PC-3 (cell line): ENCODE measurements around the gene OGDH. TPM values are rescaled to one million over a fixed set of nuclear protein-coding genes. Genes with fewer than 3 reads are reported as not detected.

Experiments used
- ATAC-seq: fragments of 200-7000 bp; cut with Tn5 transposase; 2 replicates; pipeline ENCODE4 v1.9.1; 2020; ENCODE audit warnings: mild to moderate bottlenecking, moderate library complexity
- BruUV-seq: library from RNA; stranded (reverse); fragments of 400-500 nt; replicated peaks from 2 replicates; lab custom pipeline; 2021; lab: Mats Ljungman, UMichigan
- CTCF ChIA-PET: fragments of 300-600 bp; sonication (Branson Sonifier 250); formaldehyde crosslinking; loops from one replicate; lab custom pipeline; 2022; ENCODE audit warnings: antibody characterized with exemption; lab: Charles Lee
- POLR2A ChIA-PET: fragments of 300-600 bp; sonication (Branson Sonifier 250); formaldehyde crosslinking; loops from one replicate; lab custom pipeline; 2022; ENCODE audit warnings: antibody characterized with exemption; ENCODE audit not compliant: unreplicated experiment; lab: Charles Lee
- DNase-seq: peaks from one replicate; pipeline ENCODE4 v3.0.0-alpha.2; 2015
- H2AFZ ChIP-seq: fragments of 300-600 bp; sonication (generic); 2 replicates; pipeline ENCODE4 v1.6.0; 2016; ENCODE audit warnings: antibody characterized with exemption, low read length
- H3F3A ChIP-seq: fragments of 300-600 bp; sonication (generic); one replicate; pipeline ENCODE4 v1.6.0; 2017; ENCODE audit warnings: antibody characterized with exemption, low read length, control low read depth, mild to moderate bottlenecking; ENCODE audit not compliant: unreplicated experiment
- H3K27ac ChIP-seq: fragments of 300-600 bp; sonication (generic); 2 replicates; pipeline ENCODE4 v1.5.1; 2016; ENCODE audit warnings: mild to moderate bottlenecking, low read length
- H3K27me3 ChIP-seq: fragments of 300-600 bp; sonication (generic); 2 replicates; pipeline ENCODE4 v1.6.1; 2016; ENCODE audit warnings: low read length, mixed read lengths
- H3K36me3 ChIP-seq: fragments of 300-600 bp; sonication (generic); 2 replicates; pipeline ENCODE4 v1.6.1; 2016; ENCODE audit warnings: low read depth, mixed run types, low read length, mixed read lengths
- H3K4me1 ChIP-seq: fragments of 300-600 bp; sonication (generic); 2 replicates; pipeline ENCODE4 v1.5.1; 2016; ENCODE audit warnings: low read length; ENCODE audit not compliant: insufficient read depth
- H3K4me2 ChIP-seq: fragments of 300-600 bp; sonication (generic); 2 replicates; pipeline ENCODE4 v1.6.0; 2016; ENCODE audit warnings: low read length
- H3K4me3 ChIP-seq: fragments of 300-600 bp; sonication (generic); 2 replicates; pipeline ENCODE4 v1.5.1; 2016; ENCODE audit warnings: mild to moderate bottlenecking, low read length, mixed read lengths
- H3K79me2 ChIP-seq: fragments of 300-600 bp; sonication (generic); 2 replicates; pipeline ENCODE4 v1.6.1; 2017; ENCODE audit warnings: low read length, mixed read lengths
- H3K9ac ChIP-seq: fragments of 300-600 bp; sonication (generic); 2 replicates; pipeline ENCODE4 v1.6.0; 2016; ENCODE audit warnings: mild to moderate bottlenecking, low read length
- H3K9me2 ChIP-seq: fragments of 300-600 bp; sonication (generic); replicated peaks from 2 replicates; pipeline ENCODE4 v1.6.1; 2016; ENCODE audit warnings: mixed run types, low read length, mixed read lengths
- H3K9me3 ChIP-seq: fragments of 300-600 bp; sonication (generic); 2 replicates; pipeline ENCODE4 v1.6.1; 2016; ENCODE audit warnings: low read length, mixed read lengths
- H4K20me1 ChIP-seq: fragments of 300-600 bp; sonication (generic); 2 replicates; pipeline ENCODE4 v1.6.1; 2016; ENCODE audit warnings: low read length, mixed read lengths
- CTCF ChIP-seq: fragments of 300-600 bp; sonication (generic); conservative IDR thresholded peaks from 2 replicates; pipeline ENCODE4 v1.5.1; 2017; ENCODE audit warnings: antibody characterized with exemption, low read depth, mild to moderate bottlenecking, low read length
- EZH2 ChIP-seq: fragments of 300-600 bp; sonication (generic); IDR thresholded peaks from one replicate; pipeline ENCODE4 v1.6.1; 2017; ENCODE audit warnings: antibody characterized with exemption, mild to moderate bottlenecking, low read length; ENCODE audit not compliant: unreplicated experiment
- EZH2phosphoT487 ChIP-seq: fragments of 300-600 bp; sonication (generic); IDR thresholded peaks from 2 replicates; pipeline ENCODE4 v1.6.1; 2018; ENCODE audit warnings: mild to moderate bottlenecking, antibody characterized with exemption, low read length, borderline replicate concordance
- intact Hi-C: fragments of 100-400 bp; cut with micrococcal nuclease; formaldehyde crosslinking; loops from 2 replicates; pipeline ENCODE4 v1.9.0; 2023
- total RNA-seq: library from RNA; depleted of rRNA; stranded (reverse); fragments of >200 nt; gene quantifications from 2 replicates; pipeline ENCODE4 v1.2.3, GENCODE V29; 2014

Gene OGDH
- total RNA-seq, 1 experiment from 2014 or later, result 66.2 TPM

- Histone ChIP-seq H3F3A (no peaks in the 10 kb centered on the region), H3K4me3 (peak overlapping the region; percentile 85), H3K9me2 (no peaks in the 10 kb centered on the region), H3K4me1 (peaks cover 24% of the 10 kb centered on the region), H3K9ac (peak overlapping the region; percentile 89), H4K20me1 (peaks cover 15% of the 10 kb centered on the region), H3K27ac (0 out of 2 replicates have a peak overlapping the region, but pooled peaks have one; percentile 28), H3K27me3 (no peaks in the 10 kb centered on the region), H3K36me3 (peaks cover 8% of the 10 kb centered on the region; the same call in 1 of the 2 replicates), H3K9me3 (no peaks in the 10 kb centered on the region), H2AFZ (no peak overlapping the region), H3K79me2 (peaks cover 60% of the 10 kb centered on the region), H3K4me2 (peak overlapping the region; percentile 85)
- no peak for DNase-seq
- no peak for TF ChIP-seq CTCF
- TF ChIP-seq EZH2phosphoT487, result no peak
- TF ChIP-seq EZH2, result no peak
- intact Hi-C loops, result loop anchor here (5.0 kb wide), 2 partner anchors 47 to 163 kb away; partner anchors contain the start of gene PPIA
- CTCF ChIA-PET, result no interaction called here
- BruUV-seq, result TSS peak; percentile 44
- POLR2A ChIA-PET, result no interaction called here
- ATAC-seq, result no peak
These were observed 143.6 kb downstream of the OGDH start for GRCh38 chr7:44749992-44750391.

DNA sequence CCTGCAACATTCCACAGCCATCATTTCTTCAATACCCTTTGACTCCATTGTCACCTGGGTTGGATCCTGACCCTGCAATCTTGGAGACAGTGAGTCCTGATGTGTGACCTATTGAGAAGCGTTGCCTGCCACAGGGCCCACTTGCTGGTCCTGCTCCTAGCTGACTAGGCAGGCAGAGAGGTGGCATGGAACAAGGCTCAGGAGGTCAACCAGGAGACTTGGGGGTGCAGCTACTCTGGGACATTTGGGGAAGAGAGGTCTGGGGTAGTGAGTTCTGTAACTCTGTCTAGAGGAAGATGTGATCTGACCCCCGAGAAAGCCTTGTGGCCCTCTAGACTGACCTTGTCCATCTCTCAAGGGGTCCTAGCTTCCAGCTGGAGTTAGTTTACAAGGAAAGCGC is 144.0 kb downstream of the OGDH start:
- DNase-seq (no peak), ATAC-seq (no peak)
- Histone ChIP-seq H3K27me3 (no peaks in the 10 kb centered on the region), H3K9me2 (no peaks in the 10 kb centered on the region), H4K20me1 (peaks cover 15% of the 10 kb centered on the region), H3K4me3 (peak overlapping the region; percentile 85; the same call in 1 of the 2 replicates), H3K4me1 (peaks cover 24% of the 10 kb centered on the region), H2AFZ (no peak overlapping the region), H3K36me3 (peaks cover 8% of the 10 kb centered on the region; the same call in 1 of the 2 replicates), H3K4me2 (peak overlapping the region; percentile 85), H3K9me3 (no peaks in the 10 kb centered on the region), H3F3A (no peaks in the 10 kb centered on the region), H3K27ac (no peak overlapping the region), H3K9ac (no peak overlapping the region; the same call in 1 of the 2 replicates), H3K79me2 (peaks cover 64% of the 10 kb centered on the region)
- intact Hi-C loops, result no loop called here
- no TSS peak for BruUV-seq
- POLR2A ChIA-PET, result no interaction called here
- no peak for TF ChIP-seq EZH2phosphoT487
- no peak for TF ChIP-seq EZH2
- no peak for TF ChIP-seq CTCF
- CTCF ChIA-PET, result interaction anchor here (1.0 kb wide), 1 partner anchor 162 kb away, joined by 3 read pairs; no protein-coding TSS in a partner anchor

DNA sequence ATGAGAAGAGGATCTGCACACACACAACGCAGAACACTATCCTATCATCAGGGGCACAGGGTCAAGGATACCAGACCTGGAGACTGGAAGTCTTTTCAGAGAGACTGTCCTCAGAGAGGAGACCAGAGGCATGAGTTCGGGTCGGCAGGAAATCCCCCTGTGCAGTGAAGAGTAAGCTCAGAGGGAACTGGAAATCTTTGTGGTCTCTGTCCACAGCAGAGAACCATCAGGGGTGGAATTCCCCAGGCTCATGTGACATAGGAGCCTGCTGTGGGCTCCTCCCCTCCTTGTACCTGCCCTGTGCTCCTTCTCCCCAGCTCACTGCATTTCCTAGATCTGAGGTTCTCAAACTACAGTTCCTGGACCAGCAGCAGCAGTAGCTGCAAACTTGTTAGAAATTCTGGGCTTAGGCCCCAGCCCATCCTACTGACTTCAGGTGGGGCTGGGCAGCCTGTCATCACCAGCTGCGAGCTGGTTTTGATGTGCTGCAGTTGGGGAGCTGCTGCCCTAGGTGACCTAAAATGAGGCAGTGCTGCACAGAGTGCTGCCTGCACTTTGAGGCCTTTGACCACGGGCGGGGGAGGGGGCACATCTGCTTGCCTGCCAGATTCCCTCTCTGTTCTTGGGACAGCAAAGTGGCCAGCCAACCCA is 144.6 kb downstream of the OGDH start:
- no peak for DNase-seq

More for the DNA sequence above, 144.6 kb downstream of the OGDH start:
- TF ChIP-seq EZH2phosphoT487 (no peak), CTCF (no peak), EZH2 (no peak)
- peaks cover 8% of the 10 kb centered on the region; the same call in 1 of the 2 replicates for H3K36me3 ChIP-seq
- peaks cover 70% of the 10 kb centered on the region for H3K79me2 ChIP-seq
- H3K9me2 ChIP-seq, result no peaks in the 10 kb centered on the region
- ChIA-PET CTCF (interaction anchor here (0.6 to 1.0 kb wide), 2 partner anchors 126 to 163 kb away, joined by 3 read pairs; no protein-coding TSS in a partner anchor), POLR2A (interaction anchor here (0.6 kb wide), 1 partner anchor 44 kb away, joined by 7 read pairs; no protein-coding TSS in a partner anchor)
- no peak overlapping the region for H3K27ac ChIP-seq
- no peak for ATAC-seq
- no peaks in the 10 kb centered on the region for H3K9me3 ChIP-seq
- no peak overlapping the region for H3K4me3 ChIP-seq
- H3K4me1 ChIP-seq, result peaks cover 24% of the 10 kb centered on the region
- peaks cover 15% of the 10 kb centered on the region for H4K20me1 ChIP-seq
- H3K4me2 ChIP-seq, result peak overlapping the region; percentile 85; the same call in 1 of the 2 replicates
- H3K9ac ChIP-seq, result no peak overlapping the region; the same call in 1 of the 2 replicates
- no TSS peak for BruUV-seq
- no peaks in the 10 kb centered on the region for H3K27me3 ChIP-seq
- H2AFZ ChIP-seq, result no peak overlapping the region
- no peaks in the 10 kb centered on the region for H3F3A ChIP-seq
- intact Hi-C loops, result no loop called here
